Measurements from ENCODE around the gene RAB37. TPM values are rescaled to one million over a fixed set of nuclear protein-coding genes. Genes with fewer than 3 reads are reported as not detected.

The RAB37 gene
- polyA plus RNA-seq, 1 experiment = 0.21 TPM

GRCh38 chr17:74782571-74782970, 45.5 kb downstream of the RAB37 start:
- H3K9me3 ChIP-seq (ENCODE audit: control insufficient read depth, insufficient read depth, low read length) = no peaks in the 10 kb centered on the region
- no peak for TF ChIP-seq CTCF (IDR thresholded peaks at IDR 0.05; ENCODE audit: low read depth, low read length)
- CTCF ChIA-PET = interaction anchor here (1.1 to 3.0 kb wide), 3 partner anchors 9 to 38 kb away, joined by 3 to 28 read pairs (median 3); no protein-coding TSS in a partner anchor
- DNase-seq (ENCODE audit: low read depth, low spot score) = no peak
- H3K27ac ChIP-seq (ENCODE audit: low read depth, low read length) = no peak overlapping the region
- no peaks in the 10 kb centered on the region for H3K27me3 ChIP-seq (ENCODE audit: control insufficient read depth, insufficient read depth, low read length)
- H3K4me3 ChIP-seq (ENCODE audit: low read depth, low read length) = no peak overlapping the region
- POLR2A ChIA-PET = no interaction called here

DNA sequence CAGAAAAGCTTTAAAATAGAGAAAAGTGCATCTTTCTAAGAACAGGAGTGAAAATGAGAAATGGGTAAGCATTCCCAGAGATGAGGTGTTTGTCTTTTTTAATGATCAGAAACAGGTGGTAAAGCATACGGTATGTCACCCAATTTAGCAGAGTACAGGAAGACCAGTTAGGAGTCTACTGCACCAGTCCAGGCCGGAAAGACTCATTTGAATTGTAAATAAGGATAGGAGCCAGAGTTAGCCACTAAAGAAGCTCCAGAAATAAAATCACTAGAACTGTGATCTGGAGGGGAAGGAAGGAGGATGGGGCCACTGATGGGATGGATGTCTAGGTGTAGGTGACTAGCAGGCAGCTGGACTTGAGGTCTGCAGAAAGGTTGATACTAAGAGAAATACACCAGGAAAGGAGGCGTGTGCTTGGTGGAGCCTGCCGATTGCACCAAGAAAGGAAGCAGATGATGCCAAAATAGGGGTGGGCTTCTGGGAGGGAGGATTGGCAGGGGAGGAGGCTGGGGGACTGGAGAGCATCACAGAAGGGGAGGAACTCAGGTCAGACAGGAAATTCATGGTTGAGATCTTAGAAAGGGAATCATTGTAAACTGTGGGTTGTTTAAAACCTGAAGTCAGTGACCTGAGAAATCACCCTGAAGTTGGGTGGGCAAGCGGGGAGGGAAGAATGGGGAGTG, 47.2 kb downstream of the RAB37 start:
- TF ChIP-seq CTCF (IDR thresholded peaks at IDR 0.05; ENCODE audit: low read depth, low read length) = no peak
- H3K27ac ChIP-seq (ENCODE audit: low read depth, low read length) = no peak overlapping the region
- CTCF ChIA-PET = interaction anchor here (0.7 to 3.0 kb wide), 2 partner anchors 7 to 10 kb away, joined by 3 to 28 read pairs; no protein-coding TSS in a partner anchor

DNA sequence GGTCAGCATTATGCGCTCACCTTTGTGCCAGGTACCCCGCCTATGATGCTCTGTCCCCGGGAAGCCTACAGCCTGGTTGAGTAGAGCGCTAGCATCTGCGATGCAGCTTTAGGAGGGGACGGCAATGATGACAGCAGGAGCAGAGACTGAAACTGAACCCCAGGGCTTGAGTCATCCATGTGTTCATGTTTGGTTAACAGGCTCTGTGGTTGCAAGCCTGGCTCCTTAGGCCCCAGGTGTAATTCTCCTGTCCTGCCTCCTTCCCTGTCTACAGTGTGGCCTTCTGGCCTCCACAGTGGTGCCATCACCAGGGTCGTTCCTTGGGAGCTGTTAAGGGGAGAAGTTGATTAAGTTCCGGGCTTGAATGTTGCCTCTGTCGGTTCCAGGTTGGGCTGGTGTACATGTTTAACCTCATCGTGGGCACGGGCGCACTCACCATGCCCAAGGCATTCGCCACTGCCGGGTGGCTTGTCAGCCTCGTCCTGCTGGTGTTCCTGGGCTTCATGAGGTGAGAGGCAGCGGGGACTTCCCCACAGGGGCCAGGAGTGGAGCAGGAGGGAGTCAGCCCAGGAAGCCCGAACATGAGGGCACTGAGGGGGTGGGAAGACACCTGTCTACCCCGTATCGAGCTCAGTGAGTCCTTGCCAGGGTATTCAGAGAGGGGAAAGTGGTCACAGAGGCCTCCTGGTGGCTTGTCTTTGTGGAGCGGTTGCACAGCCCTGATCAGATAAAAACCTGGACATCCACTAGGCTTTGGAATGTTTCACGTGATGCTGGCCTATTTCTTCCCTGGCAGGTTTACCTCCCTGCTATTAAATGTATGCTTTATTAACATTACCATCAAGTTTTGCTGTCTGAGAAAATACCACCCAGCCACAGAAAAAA, 48.3 kb downstream of the RAB37 start:
- CTCF ChIA-PET = interaction anchor here (0.6 to 1.7 kb wide), 3 partner anchors 9 to 80 kb away, joined by 3 to 7 read pairs (median 4); partner anchors contain the start of gene NAT9
- H3K4me3 ChIP-seq (ENCODE audit: low read depth, low read length) = no peak overlapping the region
- DNase-seq (ENCODE audit: low read depth, low spot score) = no peak
- no peak for TF ChIP-seq CTCF (IDR thresholded peaks at IDR 0.05; ENCODE audit: low read depth, low read length)
- POLR2A ChIA-PET = no interaction called here
- H3K9me3 ChIP-seq (ENCODE audit: control insufficient read depth, insufficient read depth, low read length) = no peaks in the 10 kb centered on the region
- H3K27me3 ChIP-seq (ENCODE audit: control insufficient read depth, insufficient read depth, low read length) = no peaks in the 10 kb centered on the region
- H3K27ac ChIP-seq (ENCODE audit: low read depth, low read length) = no peak overlapping the region

More for the DNA sequence above, 47.2 kb downstream of the RAB37 start:
- H3K27me3 ChIP-seq (ENCODE audit: control insufficient read depth, insufficient read depth, low read length) = no peaks in the 10 kb centered on the region
- POLR2A ChIA-PET = no interaction called here
- no peak for DNase-seq (ENCODE audit: low read depth, low spot score)
- H3K4me3 ChIP-seq (ENCODE audit: low read depth, low read length) = no peak overlapping the region
- no peaks in the 10 kb centered on the region for H3K9me3 ChIP-seq (ENCODE audit: control insufficient read depth, insufficient read depth, low read length)

GRCh38 chr17:74785981-74786360, 48.9 kb downstream of the RAB37 start:
- H3K4me3 ChIP-seq (ENCODE audit: low read depth, low read length) = no peak overlapping the region
- H3K27ac ChIP-seq (ENCODE audit: low read depth, low read length) = no peak overlapping the region
- ChIA-PET POLR2A (no interaction called here), CTCF (interaction anchor here (1.1 to 1.7 kb wide), 2 partner anchors 76 to 80 kb away, joined by 4 to 7 read pairs; no protein-coding TSS in a partner anchor)
- H3K9me3 ChIP-seq (ENCODE audit: control insufficient read depth, insufficient read depth, low read length) = no peaks in the 10 kb centered on the region
- no peaks in the 10 kb centered on the region for H3K27me3 ChIP-seq (ENCODE audit: control insufficient read depth, insufficient read depth, low read length)
- no peak for TF ChIP-seq CTCF (IDR thresholded peaks at IDR 0.05; ENCODE audit: low read depth, low read length)
- DNase-seq (ENCODE audit: low read depth, low spot score) = no peak
